Keratinocyte (primary cell): ENCODE data around the gene CACNA1B. TPM values are rescaled to one million over a fixed set of nuclear protein-coding genes. Genes with fewer than 3 reads are reported as not detected.
"Not testable (repeated sequence)": the region's sequence is repeated elsewhere in the genome, so short reads cannot be mapped to it uniquely, and the experiment has no call there.

ENCODE experiments used
- DNase-seq: peaks from one replicate; pipeline ENCODE4 v3.0.0-alpha.2; 2011; ENCODE audit warnings: low read depth, missing footprints, low spot score
- FAIRE-seq: peaks from 2 replicates; lab custom pipeline; 2011; peaks lifted over from hg19 to GRCh38; lab: Jason Lieb, UNC
- H2AFZ ChIP-seq: 2 replicates; pipeline ENCODE4 v1.6.0; 2012; ENCODE audit warnings: low read length, control low read depth, inconsistent platforms; ENCODE audit not compliant: control insufficient read depth
- H3K27ac ChIP-seq: 2 replicates; pipeline ENCODE4 v1.5.1; 2011; ENCODE audit warnings: low read length; ENCODE audit not compliant: control insufficient read depth, insufficient read depth
- H3K27me3 ChIP-seq: 3 replicates; pipeline ENCODE4 v1.6.0; 2011; ENCODE audit warnings: low read length; ENCODE audit not compliant: control insufficient read depth, insufficient read depth; ENCODE audit errors: extremely low read depth
- H3K36me3 ChIP-seq, 2 experiments: 2 replicates in 1 of 2; 3 replicates in 1 of 2; pipeline ENCODE4 v1.5.1; 2011; ENCODE audit warnings: low read length in 2 of 2, mild to moderate bottlenecking in 1 of 2; ENCODE audit not compliant: control insufficient read depth in 2 of 2, insufficient read depth in 2 of 2; ENCODE audit errors: extremely low read depth in 1 of 2
- H3K4me1 ChIP-seq: 3 replicates; pipeline ENCODE4 v1.5.1; 2011; ENCODE audit warnings: low read length; ENCODE audit not compliant: control insufficient read depth, insufficient read depth; ENCODE audit errors: extremely low read depth
- H3K4me2 ChIP-seq: 3 replicates; pipeline ENCODE4 v1.6.0; 2011; ENCODE audit warnings: low read depth, low read length; ENCODE audit not compliant: control insufficient read depth, insufficient read depth; ENCODE audit errors: extremely low read depth
- H3K4me3 ChIP-seq, 3 experiments: fragments of 200-600 bp in 1 of 3; sonication (generic) in 1 of 3; 2 replicates in 2 of 3; 3 replicates in 1 of 3; pipeline ENCODE4 v1.5.1; 2011 to 2016; ENCODE audit warnings: low read length in 3 of 3, mild to moderate bottlenecking in 3 of 3, control low read depth in 2 of 3, inconsistent platforms in 1 of 3, low read depth in 1 of 3, mixed read lengths in 1 of 3, mixed run types in 1 of 3, moderate library complexity in 1 of 3; ENCODE audit not compliant: control insufficient read depth in 2 of 3, insufficient read depth in 2 of 3; ENCODE audit errors: extremely low read depth in 1 of 3
- H3K79me2 ChIP-seq: 2 replicates; pipeline ENCODE4 v1.6.0; 2012; ENCODE audit warnings: low read length; ENCODE audit not compliant: control insufficient read depth, insufficient read depth
- H3K9ac ChIP-seq: 3 replicates; pipeline ENCODE4 v1.6.0; 2011; ENCODE audit warnings: low read length; ENCODE audit not compliant: control insufficient read depth, insufficient read depth; ENCODE audit errors: extremely low read depth
- H3K9me1 ChIP-seq: 3 replicates; pipeline ENCODE4 v1.6.0; 2011; ENCODE audit warnings: low read length; ENCODE audit not compliant: control insufficient read depth, insufficient read depth; ENCODE audit errors: extremely low read depth
- H3K9me3 ChIP-seq: 2 replicates; pipeline ENCODE4 v1.5.1; 2012; ENCODE audit warnings: low read depth, low read length; ENCODE audit not compliant: control insufficient read depth
- H4K20me1 ChIP-seq: 3 replicates; pipeline ENCODE4 v1.6.0; 2011; ENCODE audit warnings: low read length; ENCODE audit not compliant: control insufficient read depth, insufficient read depth; ENCODE audit errors: extremely low read depth
- dilution Hi-C: fragments of 300-500 bp; cut with MboI; formaldehyde crosslinking; loops from one replicate; pipeline ENCODE4 v1.7.0; 2020; ENCODE audit warnings: low sequenced_read_pairs; ENCODE audit not compliant: extremely low pct_ligation_motif_present
- polyA plus RNA-seq, 5 experiments: library from polyadenylated mRNA; depleted of rRNA in 3 of 5; stranded (reverse) in 3 of 5; stranded (forward) in 1 of 5; unstranded in 1 of 5; fragments of >200 nt; gene quantifications; 1 replicate in 1 of 5; 2 replicates in 3 of 5; 3 replicates in 1 of 5; pipeline versions ENCODE4 v1.2.1 to v1.2.3, GENCODE V29; 2011 to 2012; ENCODE audit warnings: missing spikeins in 2 of 5, low read depth in 1 of 5, low replicate concordance in 1 of 5

Gene CACNA1B
- polyA plus RNA-seq, 1 donor (not counting 4 experiments of a cell fraction or from before 2014, with no cell fraction given), result 0.01 TPM

DNA sequence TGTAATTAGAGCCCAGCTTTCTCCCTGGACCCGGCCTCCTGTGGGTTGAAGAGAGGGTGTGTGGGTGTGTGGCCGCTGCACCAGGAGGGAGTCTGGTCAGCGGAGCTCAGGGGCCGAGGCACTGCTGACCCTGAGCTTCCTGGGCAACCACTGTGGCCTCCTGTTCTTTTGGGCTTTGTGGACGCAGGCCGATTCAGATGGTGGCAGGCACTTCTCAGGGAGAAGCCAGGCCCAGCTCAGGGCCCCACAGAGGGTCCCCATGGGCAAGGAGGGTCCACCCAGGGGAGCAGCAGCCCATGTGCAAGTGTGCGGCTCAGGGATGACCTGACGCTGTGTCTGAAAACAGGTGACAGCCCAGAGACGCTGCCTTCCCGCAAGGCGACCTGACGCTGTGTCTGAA, 11.0 kb downstream of the CACNA1B start:
- DNase-seq, H4K20me1 ChIP-seq, H3K4me3 ChIP-seq, H3K4me1 ChIP-seq, H3K36me3 ChIP-seq, H3K27ac ChIP-seq, dilution Hi-C loops, H2AFZ ChIP-seq, H3K9me1 ChIP-seq, H3K79me2 ChIP-seq, H3K9ac ChIP-seq, FAIRE-seq, H3K4me2 ChIP-seq, H3K9me3 ChIP-seq, H3K27me3 ChIP-seq: not testable (repeated sequence)

- H3K36me3 ChIP-seq, result not testable (repeated sequence)
Measured at GRCh38 chr9:137889966-137890365, 12.4 kb downstream of the CACNA1B start.

DNA sequence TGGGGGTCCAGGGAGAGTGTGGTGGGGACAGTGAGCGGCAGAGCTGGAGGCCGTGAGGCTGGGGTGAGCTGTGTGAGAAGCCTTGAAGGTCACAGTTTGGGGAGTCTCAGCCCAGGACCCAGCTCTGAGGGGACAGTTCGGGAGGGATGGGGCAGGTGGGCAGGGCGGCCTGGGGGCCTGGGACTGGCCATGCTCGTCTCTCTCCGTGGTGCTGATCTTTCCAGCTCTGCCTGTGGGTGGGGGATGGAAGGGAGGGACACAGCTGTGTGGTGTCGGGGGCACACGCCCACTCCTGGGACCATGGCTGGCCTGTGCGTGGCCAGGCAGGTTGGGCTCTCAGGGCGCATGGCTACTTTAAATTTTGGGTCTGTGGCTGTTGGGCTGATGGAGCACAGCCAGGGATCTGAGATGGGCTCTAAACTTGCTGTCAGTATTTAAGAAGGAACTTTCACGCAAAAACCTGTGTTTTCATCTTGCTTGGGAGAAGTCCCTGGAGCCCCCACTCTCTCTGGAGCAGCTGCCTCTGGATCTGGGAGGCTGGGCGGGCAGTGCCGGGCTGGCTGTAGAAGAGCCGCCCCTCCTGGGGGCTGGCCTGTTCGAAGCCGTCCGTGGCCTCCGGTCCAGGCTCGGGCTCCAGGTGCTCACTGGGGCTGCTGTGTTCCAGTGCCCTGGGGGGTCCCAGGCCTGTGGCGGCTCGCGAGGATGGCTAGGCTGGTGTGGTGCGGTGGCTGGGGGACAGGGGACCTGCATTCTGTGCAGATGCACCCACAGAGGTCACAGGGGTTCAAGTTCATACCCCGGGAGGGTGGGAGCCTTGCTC, 13.4 kb downstream of the CACNA1B start:
- H3K27me3 ChIP-seq, H3K27ac ChIP-seq, H3K4me2 ChIP-seq, H3K9me3 ChIP-seq, H3K4me3 ChIP-seq, H3K79me2 ChIP-seq, H3K4me1 ChIP-seq, dilution Hi-C loops, H3K9ac ChIP-seq, H3K36me3 ChIP-seq, H3K9me1 ChIP-seq, H2AFZ ChIP-seq, H4K20me1 ChIP-seq, DNase-seq, FAIRE-seq: not testable (repeated sequence)

More at GRCh38 chr9:137889966-137890365, 12.4 kb downstream of the CACNA1B start:
- H3K79me2 ChIP-seq, FAIRE-seq, H3K9me3 ChIP-seq, H3K4me3 ChIP-seq, DNase-seq, H3K27ac ChIP-seq, H3K27me3 ChIP-seq, H3K9ac ChIP-seq, dilution Hi-C loops, H3K9me1 ChIP-seq, H3K4me2 ChIP-seq, H2AFZ ChIP-seq, H4K20me1 ChIP-seq, H3K4me1 ChIP-seq: not testable (repeated sequence)
